GM18519 (cell line): ENCODE data around the gene CHEK2.
"Not testable (repeated sequence)": the region's sequence is repeated elsewhere in the genome, so short reads cannot be mapped to it uniquely, and the experiment has no call there.

Experiments used
- ATAC-seq: cut with Tn5 transposase; IDR thresholded peaks from one replicate; pipeline ENCODE4 v1.9.1; 2021; ENCODE audit warnings: mild to moderate bottlenecking, moderate library complexity; ENCODE audit not compliant: unreplicated experiment, low FRiP score

Gene CHEK2

DNA sequence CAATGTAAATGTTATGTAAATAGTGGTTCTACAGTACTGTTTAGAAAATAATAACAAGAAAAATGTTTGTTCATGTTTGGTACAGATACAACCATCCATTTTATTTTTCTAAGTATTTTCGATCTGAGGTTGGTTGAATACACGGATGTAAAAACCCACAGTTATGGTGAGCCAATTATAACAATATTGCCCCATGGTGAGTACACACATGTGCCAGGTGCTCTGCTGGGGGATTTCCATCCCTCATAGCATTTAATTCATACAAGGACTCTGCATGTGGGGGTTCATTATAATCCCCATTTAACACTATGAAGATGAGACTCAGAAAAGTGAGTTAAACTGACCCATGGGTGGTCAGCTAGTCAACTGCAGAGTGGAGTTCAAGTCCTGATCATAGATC lies 38.7 kb downstream of the CHEK2 start:
- ATAC-seq, result no peak

DNA sequence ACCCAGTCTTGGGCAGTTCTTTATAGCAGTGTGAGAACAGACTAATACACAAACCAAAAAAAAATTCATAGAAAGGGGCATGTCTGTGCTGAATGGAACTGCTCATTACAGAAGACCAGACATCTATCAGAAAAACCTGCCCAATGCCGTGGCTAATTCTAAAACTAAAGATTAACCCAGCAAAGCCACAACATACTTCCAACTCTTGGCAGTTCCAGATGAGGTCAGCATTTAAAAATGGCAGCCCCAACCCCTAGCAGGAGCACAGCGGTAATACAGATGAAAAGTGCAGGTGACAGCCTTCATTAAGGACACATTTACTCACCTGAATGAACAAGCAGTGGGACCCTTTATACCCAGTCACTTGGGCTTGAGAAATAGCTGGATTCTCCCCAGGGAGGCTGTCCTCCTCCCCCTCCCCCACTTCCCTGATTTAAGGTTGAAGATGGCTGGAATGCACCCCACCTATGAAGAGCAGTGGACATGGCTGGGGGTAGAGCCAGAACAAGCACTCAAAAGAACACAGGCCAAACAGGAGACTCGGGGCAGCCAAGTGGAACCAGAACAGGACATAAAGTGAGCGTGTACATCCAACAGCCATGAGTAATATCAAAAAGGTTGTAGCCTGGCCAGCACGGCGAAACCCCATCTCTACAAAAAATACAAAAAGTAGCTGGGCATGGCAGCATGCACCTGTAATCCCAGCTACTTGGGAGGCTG lies 48.4 kb downstream of the CHEK2 start:
- not testable (repeated sequence) for ATAC-seq

DNA sequence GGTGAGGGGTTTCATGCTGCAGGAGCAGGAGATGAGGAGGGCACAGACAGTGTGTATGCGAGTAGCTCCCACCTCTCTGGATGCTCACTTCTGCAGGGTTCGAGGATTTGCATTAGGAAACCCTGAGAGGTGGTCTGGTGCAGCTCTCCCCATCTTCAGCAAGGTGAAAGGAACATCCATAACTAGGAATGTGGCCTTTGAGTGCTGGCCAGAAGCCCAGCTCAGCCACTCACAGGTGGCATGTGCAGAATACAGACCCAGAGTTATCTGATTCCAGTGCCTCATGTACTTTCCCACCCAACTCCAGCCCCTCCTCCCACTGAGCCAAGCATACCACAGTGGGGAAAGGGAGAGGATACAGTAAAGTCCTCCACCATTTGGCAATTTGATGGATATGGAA lies 51.8 kb downstream of the CHEK2 start:
- ATAC-seq, result not testable (repeated sequence)

DNA sequence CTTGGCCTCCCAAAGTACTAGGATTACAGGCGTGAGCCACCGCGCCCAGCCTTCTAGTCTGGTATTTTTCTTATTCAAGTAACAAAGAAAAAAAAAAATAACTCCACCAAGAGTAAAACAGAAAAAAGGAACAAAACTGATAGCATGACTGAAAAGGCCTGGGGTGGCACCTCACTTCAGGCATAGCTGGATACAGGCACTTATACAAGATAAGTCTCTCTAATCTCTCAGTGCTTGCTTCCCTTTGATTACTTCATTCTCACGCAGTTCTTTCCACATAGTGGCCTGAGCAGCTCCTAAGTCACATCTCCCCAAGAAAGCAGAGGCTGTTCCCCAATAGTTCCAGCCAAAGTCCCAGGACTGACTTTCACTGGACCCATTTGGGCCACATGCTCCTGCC lies 58.7 kb downstream of the CHEK2 start:
- ATAC-seq, result not testable (repeated sequence)

GRCh38 chr22:28680813-28681490 lies 60.7 kb downstream of the CHEK2 start:
- ATAC-seq, result not testable (repeated sequence)

GRCh38 chr22:28679611-28680287 lies 61.9 kb downstream of the CHEK2 start, which contains the start of gene TTC28:
TSS of gene TTC28 (minus strand) at chr22:28679840. CDS start at chr22:28679723, 117 bp downstream.
- not testable (repeated sequence) for ATAC-seq

DNA sequence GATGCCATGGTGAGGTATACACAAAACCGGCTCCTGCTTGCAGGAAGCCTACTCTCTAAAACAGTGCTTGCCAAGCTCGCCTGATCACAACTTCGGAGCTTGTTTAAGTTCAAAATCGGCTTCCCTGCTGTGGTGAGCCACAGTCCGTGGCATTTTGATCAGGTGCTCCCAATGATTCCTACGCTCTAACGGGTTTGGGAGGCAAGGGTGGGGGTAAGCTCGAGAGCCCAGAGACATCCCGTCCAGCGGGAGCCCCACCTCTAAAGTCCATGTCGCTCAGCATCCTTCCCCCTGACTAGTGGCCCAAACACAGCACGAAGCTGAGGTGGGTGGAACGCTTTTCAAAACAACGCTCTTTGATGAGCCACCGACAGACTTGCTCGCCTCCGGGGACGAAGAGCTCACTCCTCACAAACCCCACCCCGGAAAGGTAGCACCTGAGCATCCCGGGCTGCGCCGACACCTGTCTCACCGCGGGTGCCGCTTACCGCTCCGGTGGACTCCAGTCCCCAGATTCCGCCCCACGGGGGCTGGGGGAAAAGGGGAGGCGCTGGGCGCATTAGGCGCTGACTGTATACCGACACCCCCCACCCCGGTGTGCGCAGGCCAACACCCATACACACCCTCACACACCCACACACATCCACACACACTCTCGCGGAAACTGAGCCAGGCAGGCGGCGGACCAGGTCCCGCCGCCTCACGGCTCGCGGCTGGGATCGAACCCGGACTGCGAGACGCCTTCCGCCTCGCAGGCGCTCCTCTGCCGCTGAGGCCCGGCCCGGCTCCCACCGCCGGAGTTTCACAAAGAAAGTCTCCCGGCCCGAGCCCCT lies 62.6 kb downstream of the CHEK2 start:
- ATAC-seq, result not testable (repeated sequence)

DNA sequence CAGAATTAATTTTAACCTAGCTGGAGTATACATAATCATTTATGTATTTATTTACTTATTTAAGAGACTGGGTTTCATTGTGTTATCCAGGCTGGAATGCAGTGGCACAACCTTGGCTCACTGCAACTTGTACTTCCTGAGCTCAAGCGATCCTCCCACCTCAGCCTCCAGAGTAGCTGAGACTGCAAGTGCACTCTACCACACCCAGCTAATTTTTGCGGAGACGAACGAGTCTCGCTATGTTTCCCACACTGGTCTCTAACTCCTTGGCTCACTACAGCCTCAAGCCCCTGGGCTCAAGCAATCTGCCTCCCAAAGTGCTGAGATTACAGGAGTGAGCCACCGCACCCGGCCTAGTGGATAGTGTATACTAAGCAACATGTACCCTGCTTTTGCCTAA lies 63.5 kb downstream of the CHEK2 start:
- ATAC-seq, result not testable (repeated sequence)

GRCh38 chr22:28674121-28674563 lies 67.5 kb downstream of the CHEK2 start:
- ATAC-seq, result no peak

DNA sequence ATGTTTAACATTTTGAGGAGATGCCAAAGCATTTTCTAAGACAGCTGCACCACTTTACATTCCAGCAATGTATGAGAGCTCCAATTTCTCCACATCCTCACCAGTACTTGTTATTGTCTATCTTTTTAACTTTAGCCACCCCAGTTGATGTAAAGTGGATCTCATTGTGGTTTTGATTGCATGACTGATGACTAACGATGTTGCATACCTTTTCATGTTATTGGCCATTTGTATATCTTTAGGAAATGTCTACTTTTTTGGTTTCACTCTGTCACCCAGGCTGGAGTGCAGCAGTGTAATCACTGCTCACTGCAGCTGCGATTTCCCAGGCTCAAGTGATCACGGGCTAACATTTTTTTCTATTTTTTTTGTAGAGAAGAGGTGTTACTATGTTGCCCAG lies 70.9 kb downstream of the CHEK2 start:
- ATAC-seq, result no peak

DNA sequence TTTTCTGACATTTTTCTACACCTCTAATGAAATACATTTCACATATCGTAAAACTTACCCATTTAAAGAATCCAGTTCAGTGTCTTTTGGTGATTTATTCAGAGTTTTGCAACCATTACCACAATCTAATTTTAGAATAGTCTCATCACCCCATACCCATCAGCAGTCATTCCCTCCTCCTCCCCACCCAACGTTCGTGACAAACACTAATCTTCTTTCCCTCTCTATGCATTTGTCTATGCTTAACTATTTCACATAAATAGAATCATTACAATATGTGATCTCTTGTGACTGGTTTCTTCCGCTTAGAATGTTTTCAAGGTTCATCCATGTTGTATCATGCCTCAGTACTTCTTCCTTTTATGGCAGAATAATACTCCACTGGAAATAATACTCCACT lies 71.5 kb downstream of the CHEK2 start:
- no peak for ATAC-seq

DNA sequence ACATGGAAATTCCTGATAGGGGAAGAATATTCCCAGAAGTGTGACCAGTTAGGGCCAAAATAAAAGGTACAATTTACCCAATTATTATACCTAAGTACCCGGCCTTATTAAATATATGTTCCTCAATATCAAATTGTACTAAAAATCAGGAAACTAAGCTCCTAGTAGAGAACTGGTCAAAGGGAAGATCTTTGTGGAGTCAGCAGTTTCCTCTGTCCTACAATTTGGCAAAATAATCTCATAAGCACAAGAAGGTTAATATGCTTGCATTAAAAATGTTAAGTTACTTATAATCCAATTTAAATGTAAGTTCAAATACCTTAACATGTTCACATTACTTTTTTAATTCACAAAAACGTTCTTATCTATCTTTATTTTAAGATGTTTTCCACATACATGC lies 72.2 kb downstream of the CHEK2 start:
- ATAC-seq, result no peak

DNA sequence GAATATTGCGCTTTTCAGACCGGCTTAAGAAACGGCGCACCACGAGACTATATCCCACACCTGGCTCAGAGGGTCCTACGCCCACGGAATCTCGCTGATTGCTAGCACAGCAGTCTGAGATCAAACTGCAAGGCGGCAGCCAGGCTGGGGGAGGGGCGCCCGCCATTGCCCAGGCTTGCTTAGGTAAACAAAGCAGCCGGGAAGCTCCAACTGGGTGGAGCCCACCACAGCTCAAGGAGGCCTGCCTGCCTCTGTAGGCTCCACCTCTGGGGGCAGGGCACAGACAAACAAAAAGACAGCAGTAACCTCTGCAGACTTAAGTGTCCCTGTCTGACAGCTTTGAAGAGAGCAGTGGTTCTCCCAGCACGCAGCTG lies 78.1 kb downstream of the CHEK2 start:
- not testable (repeated sequence) for ATAC-seq

GRCh38 chr22:28658448-28658847 lies 83.2 kb downstream of the CHEK2 start:
- ATAC-seq, result no peak

DNA sequence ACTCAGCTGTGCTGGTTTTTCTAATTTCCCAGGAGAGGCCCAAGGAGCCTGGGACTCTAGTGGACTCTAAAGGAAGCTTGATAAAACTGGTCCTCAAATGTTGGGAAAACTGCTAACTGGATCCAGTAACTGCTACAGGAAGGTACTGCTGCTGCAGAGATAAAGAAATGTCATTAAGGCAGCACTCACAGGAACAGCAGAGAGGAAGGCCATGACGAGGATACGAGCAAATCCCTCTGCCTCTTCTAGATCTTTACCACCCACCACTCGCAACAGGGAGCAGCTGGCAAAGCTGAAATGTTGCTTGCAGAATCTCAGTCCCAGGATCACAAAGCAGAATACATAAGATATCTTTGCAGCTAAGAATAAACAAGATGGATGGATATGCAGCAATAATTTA lies 85.4 kb downstream of the CHEK2 start:
- ATAC-seq, result no peak

DNA sequence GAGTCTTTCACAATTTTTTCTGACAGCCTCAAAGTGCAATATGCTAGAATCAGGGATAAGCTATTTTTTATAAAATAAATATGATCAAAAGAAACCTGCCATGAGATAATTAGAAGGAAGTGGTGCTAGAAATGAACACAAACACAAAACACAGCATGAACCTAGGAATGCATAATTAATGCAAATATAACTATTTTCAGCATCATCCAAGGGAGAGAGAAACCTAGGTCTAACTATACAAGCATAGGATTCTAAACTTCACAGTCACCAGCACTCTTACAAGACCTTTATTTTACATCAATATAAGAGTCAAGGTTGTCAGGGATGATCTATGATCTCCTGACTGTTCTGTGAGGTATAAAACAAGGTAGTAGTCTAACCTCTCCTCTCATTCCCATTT lies 91.2 kb downstream of the CHEK2 start:
- no peak for ATAC-seq

- no peak for ATAC-seq
Measured at GRCh38 chr22:28648792-28649191, 92.8 kb downstream of the CHEK2 start.

- ATAC-seq, result no peak
Measured at GRCh38 chr22:28647216-28647615, 94.4 kb downstream of the CHEK2 start.

DNA sequence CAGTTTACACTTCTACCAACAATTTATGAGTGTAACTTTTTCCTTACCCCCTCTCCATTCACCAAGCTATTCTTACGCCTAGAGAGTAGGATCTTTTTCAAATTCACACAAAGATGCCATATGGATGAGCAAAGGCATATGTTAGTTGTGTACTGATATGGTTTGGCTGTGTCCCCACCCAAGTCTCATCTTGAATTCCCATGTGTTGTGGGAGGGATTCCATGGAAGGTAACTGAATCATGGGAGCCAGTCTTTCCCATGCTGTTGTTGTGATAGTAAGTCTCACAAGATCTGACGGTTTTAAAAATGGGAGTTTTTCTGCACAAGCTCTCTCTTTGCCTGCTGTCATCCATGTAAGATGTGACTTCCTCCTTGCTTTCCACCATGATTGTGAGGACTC lies 102.3 kb downstream of the CHEK2 start:
- no peak for ATAC-seq
